ENCODE data around the gene SERPINA5. TPM values are rescaled to one million over a fixed set of nuclear protein-coding genes. Genes with fewer than 3 reads are reported as not detected.

SERPINA5 gene
- total RNA-seq, 1 experiment from 2014 or later: 0.49 TPM

DNA sequence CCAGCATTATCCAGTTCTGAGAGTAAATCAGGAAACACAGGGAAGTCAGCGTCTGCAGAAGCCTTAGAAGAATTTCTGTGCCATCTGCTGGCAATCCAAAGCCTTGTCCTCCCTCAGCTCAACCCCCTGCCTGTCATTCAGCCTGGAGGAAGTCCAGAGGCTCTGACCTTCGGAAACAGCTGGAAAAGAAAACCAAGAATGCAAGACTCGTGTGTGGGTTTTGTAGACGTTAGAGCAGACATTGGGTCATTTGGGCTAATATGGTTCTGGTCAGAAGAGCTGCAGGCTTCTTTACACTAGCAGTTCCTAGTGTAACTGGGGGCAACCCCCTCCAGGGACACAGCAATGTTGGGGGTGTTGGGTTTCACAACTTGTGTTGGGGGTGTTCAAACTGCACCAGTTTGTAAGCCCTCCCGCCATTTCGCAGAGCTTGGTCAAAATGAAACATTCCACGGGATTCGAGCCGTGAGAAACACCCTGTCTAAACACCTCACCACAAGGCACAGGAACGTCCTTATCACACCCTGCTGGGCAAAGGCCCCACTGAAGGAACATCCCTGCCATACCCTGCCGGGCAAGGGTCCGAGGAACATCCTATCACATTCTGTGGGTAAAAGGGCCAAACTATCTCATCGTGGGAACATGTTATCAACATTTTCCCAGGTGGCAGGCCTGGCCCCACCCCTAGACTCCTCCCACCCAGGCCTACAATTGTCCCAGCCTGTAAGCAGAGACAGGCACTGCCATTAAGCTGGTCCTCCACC lies 41.0 kb upstream of the SERPINA5 start:
- in situ Hi-C loops (cut with HindIII; ENCODE audit: low pct_unique_long_range_greater_than_20kb, low sequenced_read_pairs) (no loop called here), intact Hi-C loops (cut with micrococcal nuclease; ENCODE audit: unreplicated experiment) (no loop called here)
- no TSS peak for BruUV-seq (replicated peaks)
- Histone ChIP-seq H3K27me3 (ENCODE audit: control insufficient read depth, insufficient read depth, low read length) (no peaks in the 10 kb centered on the region), H3K9me3 (ENCODE audit: control insufficient read depth, insufficient read depth, low read depth, low read length) (no peaks in the 10 kb centered on the region), H3K4me3 (ENCODE audit: low read depth in 2 of 2, low read length in 2 of 2) (no peak overlapping the region), H3K27ac (ENCODE audit: low read length) (no peak overlapping the region), H3K36me3 (ENCODE audit: control insufficient read depth, insufficient read depth, low read length) (no peaks in the 10 kb centered on the region), H3K4me1 (ENCODE audit: control insufficient read depth, insufficient read depth, low read length) (no peaks in the 10 kb centered on the region)
- CTCF ChIA-PET: interaction anchor here (0.6 to 1.0 kb wide), 2 partner anchors 64 to 403 kb away, joined by 3 to 7 read pairs; partner anchors contain the start of gene SERPINA9
- ATAC-seq (no peak), DNase-seq (ENCODE audit: low read depth, low spot score) (no peak)
- TF ChIP-seq, protein P1, sequence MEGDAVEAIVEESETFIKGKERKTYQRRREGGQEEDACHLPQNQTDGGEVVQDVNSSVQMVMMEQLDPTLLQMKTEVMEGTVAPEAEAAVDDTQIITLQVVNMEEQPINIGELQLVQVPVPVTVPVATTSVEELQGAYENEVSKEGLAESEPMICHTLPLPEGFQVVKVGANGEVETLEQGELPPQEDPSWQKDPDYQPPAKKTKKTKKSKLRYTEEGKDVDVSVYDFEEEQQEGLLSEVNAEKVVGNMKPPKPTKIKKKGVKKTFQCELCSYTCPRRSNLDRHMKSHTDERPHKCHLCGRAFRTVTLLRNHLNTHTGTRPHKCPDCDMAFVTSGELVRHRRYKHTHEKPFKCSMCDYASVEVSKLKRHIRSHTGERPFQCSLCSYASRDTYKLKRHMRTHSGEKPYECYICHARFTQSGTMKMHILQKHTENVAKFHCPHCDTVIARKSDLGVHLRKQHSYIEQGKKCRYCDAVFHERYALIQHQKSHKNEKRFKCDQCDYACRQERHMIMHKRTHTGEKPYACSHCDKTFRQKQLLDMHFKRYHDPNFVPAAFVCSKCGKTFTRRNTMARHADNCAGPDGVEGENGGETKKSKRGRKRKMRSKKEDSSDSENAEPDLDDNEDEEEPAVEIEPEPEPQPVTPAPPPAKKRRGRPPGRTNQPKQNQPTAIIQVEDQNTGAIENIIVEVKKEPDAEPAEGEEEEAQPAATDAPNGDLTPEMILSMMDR (IDR thresholded peaks at IDR 0.05): no peak
- TF ChIP-seq TCF7L2 (IDR thresholded peaks at IDR 0.05; ENCODE audit: low read depth, low read length) (no peak), SIN3A (IDR thresholded peaks at IDR 0.05; ENCODE audit: borderline replicate concordance, insufficient read depth, low read depth, low read length) (no peak), REST (IDR thresholded peaks at IDR 0.05; ENCODE audit: insufficient read depth in 1 of 2, low read depth in 2 of 2, low read length in 1 of 2) (no peak), POLR2AphosphoS5 (IDR thresholded peaks at IDR 0.05; ENCODE audit: low read depth, low read length) (no peak)
- POLR2A ChIA-PET: no interaction called here

- TF ChIP-seq TCF7L2 (IDR thresholded peaks at IDR 0.05; ENCODE audit: low read depth, low read length) (no peak), REST (IDR thresholded peaks at IDR 0.05; ENCODE audit: insufficient read depth in 1 of 2, low read depth in 2 of 2, low read length in 1 of 2) (no peak)
These were observed 39.8 kb upstream of the SERPINA5 start for GRCh38 chr14:94541234-94541975.

More at GRCh38 chr14:94541234-94541975, 39.8 kb upstream of the SERPINA5 start:
- BruUV-seq (replicated peaks): no TSS peak
- Histone ChIP-seq H3K27me3 (ENCODE audit: control insufficient read depth, insufficient read depth, low read length) (no peaks in the 10 kb centered on the region), H3K4me1 (ENCODE audit: control insufficient read depth, insufficient read depth, low read length) (no peaks in the 10 kb centered on the region), H3K9me3 (ENCODE audit: control insufficient read depth, insufficient read depth, low read depth, low read length) (no peaks in the 10 kb centered on the region), H3K27ac (ENCODE audit: low read length) (no peak overlapping the region), H3K4me3 (ENCODE audit: low read depth in 2 of 2, low read length in 2 of 2) (no peak overlapping the region), H3K36me3 (ENCODE audit: control insufficient read depth, insufficient read depth, low read length) (no peaks in the 10 kb centered on the region)
- intact Hi-C loops (cut with micrococcal nuclease; ENCODE audit: unreplicated experiment) (no loop called here), in situ Hi-C loops (cut with HindIII; ENCODE audit: low pct_unique_long_range_greater_than_20kb, low sequenced_read_pairs) (no loop called here)
- POLR2A ChIA-PET: no interaction called here
- DNase-seq (ENCODE audit: low read depth, low spot score): no peak
- CTCF ChIA-PET: interaction anchor here (0.6 kb wide), 1 partner anchor 65 kb away, joined by 3 read pairs; the partner anchor contains the start of gene SERPINA9
- ATAC-seq: no peak
